ENCODE data around the gene FXYD2.
"Not testable (repeated sequence)": the region's sequence is repeated elsewhere in the genome, so short reads cannot be mapped to it uniquely, and the experiment has no call there.

FXYD2 gene

GRCh38 chr11:117814766-117815261 lies 9.7 kb downstream of the FXYD2 start:
- Histone ChIP-seq H3K4me2 (ENCODE audit: insufficient read depth, low read length, poor library complexity, severe bottlenecking) (no peak overlapping the region), H2BK120ac (ENCODE audit: low read depth, low read length) (no peak overlapping the region), H2AK5ac (ENCODE audit: low read depth, low read length) (no peak overlapping the region), H3K27ac (replicated peaks; ENCODE audit: low read length) (no peak overlapping the region), H4K91ac (ENCODE audit: low read depth, low read length, poor library complexity) (no peak overlapping the region), H3K4ac (ENCODE audit: low read length) (no peak overlapping the region), H3K9ac (ENCODE audit: low read depth, low read length, poor library complexity) (no peak overlapping the region), H4K8ac (ENCODE audit: low read depth, low read length) (no peak overlapping the region), H3K4me3 (ENCODE audit: low read length in 2 of 2) (no peak overlapping the region), H3K4me1 (ENCODE audit: control insufficient read depth in 2 of 2, insufficient read depth in 1 of 2, low read depth in 1 of 2, low read length in 2 of 2) (peaks cover 20 to 29% of the 10 kb centered on the region in 2 donors), H2BK5ac (ENCODE audit: low read length) (no peak overlapping the region), H2BK12ac (ENCODE audit: low read length) (no peak overlapping the region), H3K79me1 (ENCODE audit: low read depth, low read length) (no peaks in the 10 kb centered on the region), H2BK15ac (ENCODE audit: low read length) (no peak overlapping the region), H3K9me3 (replicated peaks in 1 of 2; ENCODE audit: control insufficient read depth in 2 of 2, insufficient read depth in 1 of 2, low read depth in 1 of 2, low read length in 2 of 2) (no peaks in the 10 kb centered on the region), H3K27me3 (ENCODE audit: control insufficient read depth in 3 of 3, insufficient read depth in 3 of 3, low read depth in 1 of 3, low read length in 3 of 3) (peaks cover 0 to 20% (median 0%) of the 10 kb centered on the region in 3 experiments), H3K18ac (ENCODE audit: low read length) (peak overlapping the region; percentile 24), H3K36me3 (replicated peaks in 1 of 2; ENCODE audit: control insufficient read depth in 2 of 2, insufficient read depth in 2 of 2, low read length in 2 of 2) (no peaks in the 10 kb centered on the region), H3K23ac (ENCODE audit: low read depth, low read length, poor library complexity) (no peak overlapping the region), H3K14ac (ENCODE audit: low read length) (no peak overlapping the region), H2AFZ (ENCODE audit: low read length) (peak overlapping the region; percentile 70)
- no peak for DNase-seq (ENCODE audit: low spot score)
- WGBS, 2 donors (ENCODE audit: extremely low coverage in 2 of 2, insufficient read length in 2 of 2, insufficient replicate concordance in 1 of 2) = no CpG with 5 or more reads among the region's 14 CpGs

- no CpG with 5 or more reads among the region's 7 CpGs for WGBS, 2 donors (ENCODE audit: extremely low coverage in 2 of 2, insufficient read length in 2 of 2, insufficient replicate concordance in 1 of 2)
- Histone ChIP-seq H3K79me1 (ENCODE audit: low read depth, low read length) (no peaks in the 10 kb centered on the region), H3K4me3 (ENCODE audit: low read length in 2 of 2) (peak overlapping the region in 1 of 2 donors; percentile 27), H2BK12ac (ENCODE audit: low read length) (no peak overlapping the region), H3K4me2 (ENCODE audit: insufficient read depth, low read length, poor library complexity, severe bottlenecking) (no peak overlapping the region), H3K18ac (ENCODE audit: low read length) (peak overlapping the region; percentile 24), H4K8ac (ENCODE audit: low read depth, low read length) (no peak overlapping the region), H3K36me3 (replicated peaks in 1 of 2; ENCODE audit: control insufficient read depth in 2 of 2, insufficient read depth in 2 of 2, low read length in 2 of 2) (no peaks in the 10 kb centered on the region), H3K23ac (ENCODE audit: low read depth, low read length, poor library complexity) (no peak overlapping the region), H3K9ac (ENCODE audit: low read depth, low read length, poor library complexity) (no peak overlapping the region), H2BK5ac (ENCODE audit: low read length) (no peak overlapping the region), H2BK15ac (ENCODE audit: low read length) (no peak overlapping the region), H2AK5ac (ENCODE audit: low read depth, low read length) (no peak overlapping the region), H2AFZ (ENCODE audit: low read length) (peak overlapping the region; percentile 70), H3K4me1 (ENCODE audit: control insufficient read depth in 2 of 2, insufficient read depth in 1 of 2, low read depth in 1 of 2, low read length in 2 of 2) (peaks cover 20 to 31% of the 10 kb centered on the region in 2 donors), H3K4ac (ENCODE audit: low read length) (no peak overlapping the region), H3K9me3 (replicated peaks in 1 of 2; ENCODE audit: control insufficient read depth in 2 of 2, insufficient read depth in 1 of 2, low read depth in 1 of 2, low read length in 2 of 2) (no peaks in the 10 kb centered on the region), H3K27me3 (ENCODE audit: control insufficient read depth in 3 of 3, insufficient read depth in 3 of 3, low read depth in 1 of 3, low read length in 3 of 3) (peaks cover 0 to 24% (median 0%) of the 10 kb centered on the region in 3 experiments), H3K14ac (ENCODE audit: low read length) (no peak overlapping the region), H2BK120ac (ENCODE audit: low read depth, low read length) (no peak overlapping the region), H4K91ac (ENCODE audit: low read depth, low read length, poor library complexity) (no peak overlapping the region), H3K27ac (replicated peaks; ENCODE audit: low read length) (no peak overlapping the region)
- DNase-seq (ENCODE audit: low spot score) = no peak
Observed at GRCh38 chr11:117814204-117814765, 10.3 kb downstream of the FXYD2 start.

- not testable (repeated sequence) for DNase-seq (ENCODE audit: low spot score); H2BK120ac ChIP-seq (ENCODE audit: low read depth, low read length); H3K18ac ChIP-seq (ENCODE audit: low read length); H2AFZ ChIP-seq (ENCODE audit: low read length); H2BK5ac ChIP-seq (ENCODE audit: low read length); H2AK5ac ChIP-seq (ENCODE audit: low read depth, low read length); H3K9ac ChIP-seq (ENCODE audit: low read depth, low read length, poor library complexity); H3K4ac ChIP-seq (ENCODE audit: low read length); H3K23ac ChIP-seq (ENCODE audit: low read depth, low read length, poor library complexity); H3K4me1 ChIP-seq (ENCODE audit: control insufficient read depth in 2 of 2, insufficient read depth in 1 of 2, low read depth in 1 of 2, low read length in 2 of 2); H3K79me1 ChIP-seq (ENCODE audit: low read depth, low read length); H3K36me3 ChIP-seq (replicated peaks in 1 of 2; ENCODE audit: control insufficient read depth in 2 of 2, insufficient read depth in 2 of 2, low read length in 2 of 2); H3K14ac ChIP-seq (ENCODE audit: low read length); H2BK12ac ChIP-seq (ENCODE audit: low read length); H3K27ac ChIP-seq (replicated peaks; ENCODE audit: low read length); H3K9me3 ChIP-seq (replicated peaks in 1 of 2; ENCODE audit: control insufficient read depth in 2 of 2, insufficient read depth in 1 of 2, low read depth in 1 of 2, low read length in 2 of 2); H3K4me2 ChIP-seq (ENCODE audit: insufficient read depth, low read length, poor library complexity, severe bottlenecking); H4K8ac ChIP-seq (ENCODE audit: low read depth, low read length); H2BK15ac ChIP-seq (ENCODE audit: low read length); H3K4me3 ChIP-seq (ENCODE audit: low read length in 2 of 2); H4K91ac ChIP-seq (ENCODE audit: low read depth, low read length, poor library complexity)
- WGBS, 2 donors (ENCODE audit: extremely low coverage in 2 of 2, insufficient read length in 2 of 2, insufficient replicate concordance in 1 of 2) = 100% methylated on average over 2 of the region's 12 CpGs
- H3K27me3 ChIP-seq (ENCODE audit: control insufficient read depth in 3 of 3, insufficient read depth in 3 of 3, low read depth in 1 of 3, low read length in 3 of 3) = peaks cover 0 to 25% (median 3%) of the 10 kb centered on the region in 3 experiments
Observed at GRCh38 chr11:117810056-117810451, 14.5 kb downstream of the FXYD2 start.

- Histone ChIP-seq H3K79me1 (ENCODE audit: low read depth, low read length) (no peaks in the 10 kb centered on the region), H3K23ac (ENCODE audit: low read depth, low read length, poor library complexity) (no peak overlapping the region), H3K9ac (ENCODE audit: low read depth, low read length, poor library complexity) (no peak overlapping the region), H4K91ac (ENCODE audit: low read depth, low read length, poor library complexity) (no peak overlapping the region), H2AFZ (ENCODE audit: low read length) (no peak overlapping the region), H4K8ac (ENCODE audit: low read depth, low read length) (no peak overlapping the region), H2BK5ac (ENCODE audit: low read length) (no peak overlapping the region), H2BK15ac (ENCODE audit: low read length) (no peak overlapping the region), H3K4me3 (ENCODE audit: low read length in 2 of 2) (peak overlapping the region in 1 of 2 donors; percentile 2), H3K4me2 (ENCODE audit: insufficient read depth, low read length, poor library complexity, severe bottlenecking) (no peak overlapping the region), H2BK12ac (ENCODE audit: low read length) (no peak overlapping the region), H3K27me3 (ENCODE audit: control insufficient read depth in 3 of 3, insufficient read depth in 3 of 3, low read depth in 1 of 3, low read length in 3 of 3) (peaks cover 0 to 24% (median 3%) of the 10 kb centered on the region in 3 experiments), H2BK120ac (ENCODE audit: low read depth, low read length) (no peak overlapping the region), H3K4me1 (ENCODE audit: control insufficient read depth in 2 of 2, insufficient read depth in 1 of 2, low read depth in 1 of 2, low read length in 2 of 2) (peaks cover 2 to 6% of the 10 kb centered on the region in 2 donors), H3K4ac (ENCODE audit: low read length) (peak overlapping the region; percentile 57), H3K27ac (replicated peaks; ENCODE audit: low read length) (no peak overlapping the region), H3K14ac (ENCODE audit: low read length) (no peak overlapping the region), H3K18ac (ENCODE audit: low read length) (peak overlapping the region; percentile 79), H3K36me3 (replicated peaks in 1 of 2; ENCODE audit: control insufficient read depth in 2 of 2, insufficient read depth in 2 of 2, low read length in 2 of 2) (no peaks in the 10 kb centered on the region), H2AK5ac (ENCODE audit: low read depth, low read length) (no peak overlapping the region), H3K9me3 (replicated peaks in 1 of 2; ENCODE audit: control insufficient read depth in 2 of 2, insufficient read depth in 1 of 2, low read depth in 1 of 2, low read length in 2 of 2) (no peaks in the 10 kb centered on the region)
- WGBS, 2 donors (ENCODE audit: extremely low coverage in 2 of 2, insufficient read length in 2 of 2, insufficient replicate concordance in 1 of 2) = 100% methylated on average over 1 of the region's 22 CpGs
- peak; percentile 56 for DNase-seq (ENCODE audit: low spot score)
Observed at GRCh38 chr11:117809236-117810055, 15.1 kb downstream of the FXYD2 start.
